HepG2 (cell line): ENCODE measurements around the gene C17orf58. TPM values are rescaled to one million over a fixed set of nuclear protein-coding genes. Genes with fewer than 3 reads are reported as not detected.

Experiments
- ATAC-seq: fragments of 200-7000 bp; cut with Tn5 transposase; 3 replicates; pipeline ENCODE4 v1.9.1; 2020; ENCODE audit warnings: mild to moderate bottlenecking, moderate library complexity
- BruUV-seq: library from RNA; stranded (reverse); fragments of 400-500 nt; replicated peaks from 2 replicates; lab custom pipeline; 2021; lab: Mats Ljungman, UMichigan
- CTCF ChIA-PET: fragments of 300-600 bp; formaldehyde crosslinking; extraction: SDS; loops from one replicate; lab custom pipeline; 2021; ENCODE audit warnings: low total read pairs, inconsistent platforms, low intra/inter-chr PET ratio; lab: Yijun Ruan, JAX
- POLR2A ChIA-PET: fragments of 350-600 bp; sonication (Branson Sonifier 250); formaldehyde crosslinking; loops from one replicate; lab custom pipeline; 2020; ENCODE audit warnings: antibody characterized with exemption, inconsistent platforms; lab: Yijun Ruan, JAX
- DNase-seq: peaks from one replicate; pipeline ENCODE4 v3.0.0-alpha.2; 2015; ENCODE audit warnings: low spot score
- FAIRE-seq: peaks from 3 replicates; lab custom pipeline; 2011; peaks lifted over from hg19 to GRCh38; lab: Jason Lieb, UNC
- H2AFZ ChIP-seq: one replicate; pipeline ENCODE4 v1.6.1; 2011; ENCODE audit warnings: low read length, inconsistent platforms
- H3K27ac ChIP-seq: fragments of 300-600 bp; 3 replicates; pipeline ENCODE4 v1.8.0; 2011; ENCODE audit warnings: mixed run types, mild to moderate bottlenecking, mixed read lengths, low read length, inconsistent platforms; ENCODE audit not compliant: insufficient read depth; ENCODE audit errors: extremely low read length
- H3K27me3 ChIP-seq, 2 experiments: fragments of 200-600 bp in 1 of 2; 2 replicates in 1 of 2; 3 replicates in 1 of 2; pipeline versions ENCODE4 v1.6.0 to v1.8.0; 2011; ENCODE audit warnings: low read length in 2 of 2, mild to moderate bottlenecking in 2 of 2, moderate library complexity in 2 of 2, inconsistent platforms in 1 of 2; ENCODE audit not compliant: insufficient read depth in 2 of 2, control insufficient read depth in 1 of 2
- H3K36me3 ChIP-seq, 2 experiments: fragments of 200-600 bp in 1 of 2; replicated peaks in 1 of 2; 2 replicates in 1 of 2; 3 replicates in 1 of 2; pipeline versions ENCODE4 v1.5.1 to v1.8.0; 2011; ENCODE audit warnings: low read length in 2 of 2, inconsistent platforms in 1 of 2; ENCODE audit not compliant: insufficient read depth in 2 of 2, control insufficient read depth in 1 of 2
- H3K4me1 ChIP-seq: 2 replicates; pipeline ENCODE4 v1.5.1; 2012; ENCODE audit warnings: low read length, inconsistent platforms; ENCODE audit not compliant: insufficient read depth
- H3K4me2 ChIP-seq: 2 replicates; pipeline ENCODE4 v1.6.0; 2011; ENCODE audit warnings: low read depth, low read length, inconsistent platforms
- H3K4me3 ChIP-seq, 3 experiments: fragments of 200-600 bp in 1 of 3; sonication (generic), shearing (Covaris generic) in 1 of 3; replicated peaks in 1 of 3; 2 replicates each; pipeline ENCODE4 v1.5.1; 2011 to 2016; ENCODE audit warnings: low read length in 3 of 3, inconsistent platforms in 2 of 3, low read depth in 2 of 3, mild to moderate bottlenecking in 2 of 3, control low read depth in 1 of 3, mixed read lengths in 1 of 3; ENCODE audit not compliant: insufficient read depth in 1 of 3
- H3K79me2 ChIP-seq: one replicate; pipeline ENCODE4 v1.6.1; 2011; ENCODE audit warnings: low read length, inconsistent platforms; ENCODE audit not compliant: insufficient read depth
- H3K9ac ChIP-seq: 2 replicates; pipeline ENCODE4 v1.6.0; 2011; ENCODE audit warnings: mild to moderate bottlenecking, low read depth, low read length, inconsistent platforms; ENCODE audit not compliant: insufficient read depth
- H3K9me3 ChIP-seq: 2 replicates; pipeline ENCODE4 v1.5.1; 2012; ENCODE audit warnings: mild to moderate bottlenecking, low read length
- H4K20me1 ChIP-seq: 2 replicates; pipeline ENCODE4 v1.6.0; 2011; ENCODE audit warnings: inconsistent platforms, mild to moderate bottlenecking, low read length, moderate library complexity; ENCODE audit not compliant: insufficient read depth
- ATF7 ChIP-seq, 2 experiments: fragments of 450-650 bp in 1 of 2; sonication (generic) in 1 of 2; formaldehyde crosslinking in 1 of 2; IDR thresholded peaks; 2 replicates each; pipeline versions ENCODE4 v1.4.0 to v1.6.1; 2016 to 2020; ENCODE audit warnings: antibody characterized with exemption in 1 of 2, mild to moderate bottlenecking in 1 of 2, missing genetic modification reagents in 1 of 2
- BRF2 ChIP-seq: sonication (generic); formaldehyde crosslinking; IDR thresholded peaks from 2 replicates; pipeline ENCODE4 v1.8.1; 2022; ENCODE audit warnings: mild to moderate bottlenecking, missing genetic modification reagents
- GATA4 ChIP-seq: sonication (generic); IDR thresholded peaks from 2 replicates; pipeline ENCODE4 v1.6.1; 2016; ENCODE audit warnings: antibody characterized with exemption, low read depth, borderline replicate concordance
- MAFF ChIP-seq: IDR thresholded peaks from 2 replicates; pipeline ENCODE4 v1.6.1; 2011; ENCODE audit warnings: low read depth, low read length, improper control_type of control experiment
- NR2F1 ChIP-seq, 2 experiments: fragments of 450-650 bp in 1 of 2; formaldehyde crosslinking in 1 of 2; IDR thresholded peaks; 2 replicates each; pipeline versions ENCODE4 v1.5.0 to v1.6.1; 2016 to 2020; ENCODE audit warnings: mild to moderate bottlenecking in 1 of 2, missing compliant biosample characterization in 1 of 2, missing genetic modification reagents in 1 of 2, moderate library complexity in 1 of 2
- SCMH1 ChIP-seq: sonication (generic); formaldehyde crosslinking; IDR thresholded peaks from 2 replicates; pipeline ENCODE4 v1.9.0; 2021; ENCODE audit warnings: missing genetic modification reagents, mild to moderate bottlenecking, borderline replicate concordance
- SP4 ChIP-seq: sonication (generic); formaldehyde crosslinking; IDR thresholded peaks from 2 replicates; pipeline ENCODE4 v1.8.1; 2023; ENCODE audit warnings: mild to moderate bottlenecking, missing genetic modification reagents
- TARDBP ChIP-seq: sonication (generic); formaldehyde crosslinking; IDR thresholded peaks from 2 replicates; pipeline ENCODE4 v1.8.0; 2022; ENCODE audit warnings: mild to moderate bottlenecking, missing genetic modification reagents
- ZBED4 ChIP-seq: sonication (generic); formaldehyde crosslinking; IDR thresholded peaks from 2 replicates; pipeline ENCODE4 v1.4.0; 2020; ENCODE audit warnings: missing genetic modification reagents, borderline replicate concordance
- ZNF574 ChIP-seq: sonication (generic); formaldehyde crosslinking; IDR thresholded peaks from 2 replicates; pipeline ENCODE4 v1.4.0; 2020; ENCODE audit warnings: missing genetic modification reagents
- ZNF766 ChIP-seq: sonication (generic); formaldehyde crosslinking; IDR thresholded peaks from 2 replicates; pipeline ENCODE4 v1.5.0; 2020; ENCODE audit warnings: missing genetic modification reagents, borderline replicate concordance
- ZNF772 ChIP-seq: sonication (generic); formaldehyde crosslinking; IDR thresholded peaks from 2 replicates; pipeline ENCODE4 v1.5.0; 2020; ENCODE audit warnings: mild to moderate bottlenecking, missing genetic modification reagents
- ZNF781 ChIP-seq: sonication (generic); formaldehyde crosslinking; IDR thresholded peaks from 2 replicates; pipeline ENCODE4 v1.5.1; 2020; ENCODE audit warnings: borderline replicate concordance, mild to moderate bottlenecking, missing genetic modification reagents; ENCODE audit errors: not compliant biosample characterization
- whole genome bisulfite sequencing: methylation state at CpG from one replicate; pipeline ENCODE4 v1.1.6; 2017; ENCODE audit warnings: low lambda C conversion rate; 5-methylcytosine and 5-hydroxymethylcytosine counted together
- in situ Hi-C: cut with HindIII; loops from 2 replicates; pipeline ENCODE4 v1.10.0; 2017; ENCODE audit warnings: low pct_unique_long_range_greater_than_20kb; ENCODE audit not compliant: extremely low pct_ligation_motif_present
- intact Hi-C: fragments of 100-400 bp; cut with micrococcal nuclease; formaldehyde crosslinking; loops from one replicate; pipeline ENCODE4 v1.10.0; 2022; ENCODE audit not compliant: unreplicated experiment
- polyA plus RNA-seq, 8 experiments: library from polyadenylated mRNA; depleted of rRNA in 3 of 8; stranded (reverse) in 7 of 8; unstranded in 1 of 8; fragments of >200 nt; fragmentation: Illumina TruSeq in 4 of 8; extraction: Trizol in 4 of 8; gene quantifications; 2 replicates each; pipeline versions ENCODE4 v1.2.1 to v1.2.3, GENCODE V29; 2011 to 2016; ENCODE audit warnings: low read depth in 4 of 8, missing spikeins in 1 of 8, mixed read lengths in 1 of 8; ENCODE audit not compliant: insufficient read depth in 1 of 8
- total RNA-seq, 5 experiments: library from RNA; depleted of rRNA; stranded (reverse); fragments of >200 nt; fragmentation: Illumina TruSeq; extraction: Trizol; gene quantifications; 2 replicates each; pipeline ENCODE4 v1.2.3, GENCODE V29; 2016; ENCODE audit warnings: low read depth in 1 of 5

Gene C17orf58
- total and polyA plus RNA-seq, 2 of the 13 experiments (the other 11 are each of a cell fraction or from before 2014, with no cell fraction given): 15.6 to 15.8 TPM

GRCh38 chr17:68016838-68017237 lies 20.6 kb upstream of the C17orf58 start (continued):
- TF ChIP-seq GATA4 (no peak), NR2F1 (CRISPR knock-in tag; IDR thresholded peaks at IDR 0.05) (no peak), ZBED4 (CRISPR knock-in tag) (no peak), ATF7 (IDR thresholded peaks at IDR 0.05) (peak; percentile 62; the same call in 1 of the 2 replicates), ATF7 (CRISPR knock-in tag; IDR thresholded peaks at IDR 0.05) (no peak), BRF2 (CRISPR knock-in tag) (no peak)

- Histone ChIP-seq H3K4me1 (peaks cover 44% of the 10 kb centered on the region), H3K9me3 (no peaks in the 10 kb centered on the region), H3K9ac (0 out of 2 replicates have a peak overlapping the region, but pooled peaks have one; percentile 13), H4K20me1 (no peaks in the 10 kb centered on the region), H3K27ac (no peak overlapping the region), H3K79me2 (no peaks in the 10 kb centered on the region), H2AFZ (peak overlapping the region; percentile 18), H3K4me2 (peak overlapping the region; percentile 73), H3K36me3 (no peaks in the 10 kb centered on the region), H3K4me3 (peak overlapping the region in 1 of 3 experiments; percentile 57; a peak in 4 of 6 replicates), H3K27me3 (peaks cover 0 to 5% of the 10 kb centered on the region in 2 experiments; a peak in 1 of 5 replicates)
- no TSS peak for BruUV-seq
- no peak for ATAC-seq
- ChIA-PET POLR2A (interaction anchor here (1.0 kb wide), 1 partner anchor 19 kb away, joined by 3 read pairs; no protein-coding TSS in a partner anchor), CTCF (no interaction called here)
- intact Hi-C loops: no loop called here
- FAIRE-seq: no peak
- in situ Hi-C loops: no loop called here
- DNase-seq: no peak
- WGBS: 25% methylated on average over 11 of the region's 11 CpGs
- TF ChIP-seq SCMH1 (CRISPR knock-in tag) (no peak), SP4 (CRISPR knock-in tag) (0 out of 2 replicates have a peak, but pooled peaks have one; percentile 9), ZNF781 (CRISPR knock-in tag) (peak; percentile 80), ZNF772 (CRISPR knock-in tag) (0 out of 2 replicates have a peak, but pooled peaks have one; percentile 34), ZNF766 (CRISPR knock-in tag) (no peak), TARDBP (CRISPR knock-in tag) (0 out of 2 replicates have a peak, but pooled peaks have one; percentile 41), MAFF (0 out of 2 replicates have a peak, but pooled peaks have one; percentile 12), ZNF574 (CRISPR knock-in tag) (no peak)
Observed at GRCh38 chr17:68015081-68015723, 18.9 kb upstream of the C17orf58 start.
